Breast epithelium (tissue), 4 donors: ENCODE results near the gene C10orf95. TPM values are rescaled to one million over a fixed set of nuclear protein-coding genes. Genes with fewer than 3 reads are reported as not detected.
A peak's percentile ranks its signal among the peaks of the same experiment; 100 is the strongest.

Source experiments
- DNase-seq, 2 donors: peaks; one replicate each; pipeline ENCODE4 v3.0.0-alpha.2; 2019; ENCODE audit warnings: low spot score in 2 of 2
- H3K27ac ChIP-seq, 2 donors: fragments of 200-600 bp; sonication (generic) in 1 of 2; one replicate each; pipeline ENCODE4 v1.5.1; 2016 to 2019; ENCODE audit warnings: mild to moderate bottlenecking in 1 of 2
- H3K27me3 ChIP-seq, 2 donors: fragments of 200-600 bp; sonication (generic) in 1 of 2; one replicate each; pipeline versions ENCODE4 v1.5.1 to v1.6.0; 2017 to 2019; ENCODE audit warnings: control low read depth in 1 of 2, mild to moderate bottlenecking in 1 of 2
- H3K36me3 ChIP-seq: fragments of 200-600 bp; one replicate; pipeline ENCODE4 v1.5.1; 2019
- H3K4me1 ChIP-seq, 2 donors: fragments of 200-600 bp; sonication (generic); one replicate each; pipeline ENCODE4 v1.5.1; 2016 to 2019; ENCODE audit warnings: control low read depth in 1 of 2
- H3K4me3 ChIP-seq, 3 donors: fragments of 200-600 bp; sonication (generic); 1 replicate in 2 of 3; 2 replicates in 1 of 3; pipeline ENCODE4 v1.5.1; 2016 to 2019; ENCODE audit warnings: mild to moderate bottlenecking in 3 of 3, moderate library complexity in 2 of 3
- H3K9me3 ChIP-seq, 2 donors: fragments of 200-600 bp; sonication (generic) in 1 of 2; one replicate each; pipeline ENCODE4 v1.5.1; 2016 to 2019; ENCODE audit warnings: control low read depth in 1 of 2
- POLR2A ChIP-seq: fragments of 450-650 bp; IDR thresholded peaks from one replicate; pipeline ENCODE4 v1.6.1; 2016; ENCODE audit warnings: antibody characterized with exemption, mild to moderate bottlenecking, moderate library complexity
- POLR2AphosphoS5 ChIP-seq, 3 donors: sonication (generic); formaldehyde crosslinking; IDR thresholded peaks; one replicate each; pipeline ENCODE4 v1.6.1; 2017; ENCODE audit warnings: antibody characterized with exemption in 3 of 3
- intact Hi-C: fragments of 100-400 bp; cut with DNase I; formaldehyde crosslinking; loops from one replicate; pipeline ENCODE4 v1.15.1; 2023; ENCODE audit warnings: low total_unique reads
- total RNA-seq, 3 donors: library from RNA; depleted of rRNA; stranded (reverse); fragments of >200 nt; gene quantifications; one replicate each; pipeline ENCODE4 v1.1.0, GENCODE V29; 2016
- TF ChIP-seq, protein P1 (sequence below), 3 donors: fragments of 450-650 bp; IDR thresholded peaks; one replicate each; pipeline ENCODE4 v1.5.1; 2016 to 2017; ENCODE audit warnings: antibody characterized with exemption in 3 of 3, mild to moderate bottlenecking in 3 of 3, moderate library complexity in 3 of 3

Gene C10orf95
- total RNA-seq, 3 donors from 2014 or later: 0.33 to 0.59 TPM; not detected in 1

DNA sequence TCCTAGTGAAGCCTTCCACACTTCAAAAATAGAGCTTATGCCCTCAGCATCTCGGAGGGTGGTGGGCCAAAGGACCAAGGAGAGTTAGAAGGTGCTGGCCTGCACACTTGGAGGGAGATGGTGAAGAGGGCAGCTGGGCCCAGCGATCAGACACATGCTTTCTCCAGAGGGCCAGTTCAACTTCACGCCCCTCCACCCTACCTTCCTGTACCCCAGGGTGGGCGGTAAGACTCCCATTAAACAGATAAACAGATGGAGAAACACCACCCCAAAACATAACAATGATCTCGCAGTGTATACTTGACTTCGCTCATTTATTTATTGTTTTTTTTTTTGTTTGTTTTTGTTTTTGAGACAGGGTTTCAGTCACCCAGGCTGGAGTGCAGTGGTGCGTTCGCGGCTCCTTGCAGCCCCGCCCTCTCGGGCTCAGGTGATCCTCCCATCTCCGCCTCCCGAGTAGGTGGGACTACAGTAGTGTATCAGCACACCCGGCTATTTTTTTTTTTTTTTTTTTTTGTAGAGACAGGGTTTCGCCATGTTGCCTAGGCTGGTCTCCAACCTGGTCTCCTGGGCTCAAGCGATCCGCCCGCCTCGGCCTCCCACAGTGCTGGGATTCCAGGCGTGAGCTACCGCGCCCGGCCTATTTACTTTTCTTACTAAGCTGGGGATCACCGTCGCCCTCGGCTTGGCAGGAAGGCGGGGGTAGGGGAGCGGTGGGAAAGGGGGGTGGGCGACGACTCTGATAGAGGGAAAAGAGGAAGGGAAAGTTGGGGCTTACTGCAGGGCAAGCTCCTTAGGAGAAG lies 1.8 kb downstream of the C10orf95 start:
- peak overlapping the region; percentile 67 to 97 (median 86) for H3K4me3 ChIP-seq
- DNase-seq: peak; percentile 83 to 89
- H3K4me1 ChIP-seq: peaks cover 0 to 5% of the 10 kb centered on the region in 2 donors
- H3K36me3 ChIP-seq: no peaks in the 10 kb centered on the region
- intact Hi-C loops: no loop called here
- H3K27ac ChIP-seq: peak overlapping the region; percentile 75 to 95
- no peaks in the 10 kb centered on the region for H3K9me3 ChIP-seq
- no peak for TF ChIP-seq POLR2A
- no peak for TF ChIP-seq POLR2AphosphoS5 (IDR thresholded peaks at IDR 0.05)
- TF ChIP-seq, protein P1, sequence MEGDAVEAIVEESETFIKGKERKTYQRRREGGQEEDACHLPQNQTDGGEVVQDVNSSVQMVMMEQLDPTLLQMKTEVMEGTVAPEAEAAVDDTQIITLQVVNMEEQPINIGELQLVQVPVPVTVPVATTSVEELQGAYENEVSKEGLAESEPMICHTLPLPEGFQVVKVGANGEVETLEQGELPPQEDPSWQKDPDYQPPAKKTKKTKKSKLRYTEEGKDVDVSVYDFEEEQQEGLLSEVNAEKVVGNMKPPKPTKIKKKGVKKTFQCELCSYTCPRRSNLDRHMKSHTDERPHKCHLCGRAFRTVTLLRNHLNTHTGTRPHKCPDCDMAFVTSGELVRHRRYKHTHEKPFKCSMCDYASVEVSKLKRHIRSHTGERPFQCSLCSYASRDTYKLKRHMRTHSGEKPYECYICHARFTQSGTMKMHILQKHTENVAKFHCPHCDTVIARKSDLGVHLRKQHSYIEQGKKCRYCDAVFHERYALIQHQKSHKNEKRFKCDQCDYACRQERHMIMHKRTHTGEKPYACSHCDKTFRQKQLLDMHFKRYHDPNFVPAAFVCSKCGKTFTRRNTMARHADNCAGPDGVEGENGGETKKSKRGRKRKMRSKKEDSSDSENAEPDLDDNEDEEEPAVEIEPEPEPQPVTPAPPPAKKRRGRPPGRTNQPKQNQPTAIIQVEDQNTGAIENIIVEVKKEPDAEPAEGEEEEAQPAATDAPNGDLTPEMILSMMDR (IDR thresholded peaks at IDR 0.05): no peak
- no peaks in the 10 kb centered on the region for H3K27me3 ChIP-seq

DNA sequence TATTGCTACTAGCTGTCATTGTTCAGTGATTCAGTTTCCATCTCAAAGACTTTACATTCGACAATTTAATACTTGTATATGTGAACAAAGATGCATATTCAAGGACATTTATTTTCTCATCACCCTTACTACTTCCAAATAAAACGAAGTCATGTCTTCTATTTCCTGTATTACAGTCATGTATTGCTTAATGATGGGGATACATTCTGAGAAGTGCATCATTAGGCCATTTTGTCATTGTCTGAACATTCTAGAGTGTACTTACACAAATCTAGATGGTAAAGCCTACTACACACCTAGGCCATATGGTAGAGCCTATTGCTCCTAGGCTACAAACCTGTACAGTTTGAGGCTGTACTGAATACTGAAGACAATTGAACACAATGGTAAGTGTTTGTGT lies 6.5 kb downstream of the C10orf95 start:
- TF ChIP-seq, protein P1 (IDR thresholded peaks at IDR 0.05): no peak
- TF ChIP-seq POLR2A: no peak
- no peak for TF ChIP-seq POLR2AphosphoS5 (IDR thresholded peaks at IDR 0.05)
- intact Hi-C loops: no loop called here

DNA sequence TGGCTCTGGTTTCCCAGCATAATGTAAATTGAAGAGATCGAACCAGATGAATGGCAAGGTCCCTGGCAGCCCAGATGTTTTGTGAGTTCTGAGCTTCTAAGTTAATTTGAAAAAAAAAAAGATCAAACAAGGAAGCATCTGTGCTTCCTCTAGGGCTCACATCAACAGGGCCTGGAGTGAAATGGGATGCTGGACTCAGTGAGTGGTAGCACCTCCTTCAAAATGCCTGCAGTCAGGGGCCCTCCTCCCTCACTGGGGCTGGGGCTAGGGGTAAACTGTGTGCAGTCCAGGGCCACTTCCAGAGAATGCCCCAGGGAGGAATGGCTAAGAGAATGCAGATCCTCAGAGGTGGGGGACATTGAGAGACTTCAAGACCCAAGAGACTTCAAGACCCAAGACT lies 13.0 kb downstream of the C10orf95 start:
- intact Hi-C loops: loop anchor here (5.0 kb wide), 1 partner anchor 804 kb away; no protein-coding TSS in a partner anchor
- DNase-seq: no peak
- Histone ChIP-seq H3K4me1 (no peaks in the 10 kb centered on the region), H3K4me3 (no peak overlapping the region), H3K9me3 (no peaks in the 10 kb centered on the region), H3K27me3 (no peaks in the 10 kb centered on the region), H3K36me3 (no peaks in the 10 kb centered on the region), H3K27ac (no peak overlapping the region)
- TF ChIP-seq, protein P1 (IDR thresholded peaks at IDR 0.05): no peak
- TF ChIP-seq POLR2A (no peak), POLR2AphosphoS5 (IDR thresholded peaks at IDR 0.05) (no peak)

More for the DNA sequence above, 6.5 kb downstream of the C10orf95 start:
- H3K27ac ChIP-seq: no peak overlapping the region
- H3K27me3 ChIP-seq: no peaks in the 10 kb centered on the region
- no peaks in the 10 kb centered on the region for H3K9me3 ChIP-seq
- no peaks in the 10 kb centered on the region for H3K36me3 ChIP-seq
- no peak for DNase-seq
- H3K4me1 ChIP-seq: no peaks in the 10 kb centered on the region
- H3K4me3 ChIP-seq: no peak overlapping the region

DNA sequence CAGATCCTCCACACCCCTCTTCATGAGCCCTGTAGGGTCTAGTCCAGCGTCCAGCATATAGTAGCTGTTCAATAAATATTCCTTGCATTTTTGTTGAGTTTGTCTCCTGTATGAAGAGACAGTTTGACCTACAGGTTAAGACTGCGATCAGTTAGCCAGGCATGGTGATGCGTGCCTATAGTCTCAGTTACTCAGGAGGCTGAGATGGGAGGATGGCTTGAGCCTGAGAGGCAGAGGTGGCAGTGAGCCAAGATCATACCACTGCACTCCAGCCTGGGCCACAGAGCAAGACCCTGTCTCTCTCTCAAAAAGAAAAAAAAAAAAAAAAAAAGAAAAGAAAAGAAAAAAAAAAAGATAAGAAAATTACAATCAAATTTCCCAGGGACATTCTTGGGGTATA lies 13.8 kb downstream of the C10orf95 start:
- Histone ChIP-seq H3K36me3 (no peaks in the 10 kb centered on the region), H3K4me3 (peak overlapping the region in 1 of 3 donors; percentile 4), H3K27ac (no peak overlapping the region), H3K9me3 (no peaks in the 10 kb centered on the region), H3K27me3 (no peaks in the 10 kb centered on the region), H3K4me1 (no peaks in the 10 kb centered on the region)
- DNase-seq: no peak
- intact Hi-C loops: loop anchor here (5.0 kb wide), 1 partner anchor 805 kb away; no protein-coding TSS in a partner anchor
- TF ChIP-seq POLR2A: no peak
- TF ChIP-seq POLR2AphosphoS5 (IDR thresholded peaks at IDR 0.05): no peak
- TF ChIP-seq, protein P1 (IDR thresholded peaks at IDR 0.05): no peak

DNA sequence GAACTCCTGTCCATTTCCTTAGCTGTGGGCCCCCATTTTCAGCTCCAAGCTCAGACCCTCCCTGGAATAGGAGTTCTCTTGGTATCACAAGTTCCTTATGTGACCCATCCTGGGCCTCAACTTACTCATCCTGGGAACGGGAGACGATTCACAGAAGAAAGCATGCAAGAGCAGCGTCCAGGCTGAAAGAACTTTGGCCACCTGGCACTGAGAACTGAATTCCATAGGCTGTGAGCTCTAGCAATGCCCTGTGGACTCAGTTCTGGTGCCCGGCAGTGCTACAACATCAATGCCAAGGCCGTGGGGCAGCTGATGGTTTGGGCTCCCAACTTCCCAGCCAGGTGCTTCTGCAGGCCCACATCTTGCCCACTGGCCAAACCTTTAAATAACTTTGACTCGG lies 15.0 kb downstream of the C10orf95 start:
- intact Hi-C loops: loop anchor here (5.0 kb wide), 1 partner anchor 806 kb away; no protein-coding TSS in a partner anchor
- Histone ChIP-seq H3K9me3 (no peaks in the 10 kb centered on the region), H3K4me3 (peak overlapping the region in 2 of 3 donors; percentile 49 to 68), H3K27me3 (no peaks in the 10 kb centered on the region), H3K27ac (peak overlapping the region in 1 of 2 donors; percentile 88), H3K4me1 (peaks cover 5 to 6% of the 10 kb centered on the region in 2 donors), H3K36me3 (no peaks in the 10 kb centered on the region)
- no peak for DNase-seq
- TF ChIP-seq POLR2A (no peak), POLR2AphosphoS5 (IDR thresholded peaks at IDR 0.05) (no peak)
- TF ChIP-seq, protein P1 (IDR thresholded peaks at IDR 0.05): no peak
